CD14-positive monocyte (primary cell): ENCODE results near the gene UGT1A3. TPM values are rescaled to one million over a fixed set of nuclear protein-coding genes. Genes with fewer than 3 reads are reported as not detected.
"Not testable (repeated sequence)": the region's sequence is repeated elsewhere in the genome, so short reads cannot be mapped to it uniquely, and the experiment has no call there.

Experiments used
- DNase-seq, 3 donors: peaks; one replicate each; pipeline ENCODE4 v3.0.0-alpha.2; 2011 to 2022
- H2AFZ ChIP-seq: 2 replicates; pipeline ENCODE4 v1.6.0; 2012; ENCODE audit warnings: mild to moderate bottlenecking, low read depth, low read length, inconsistent platforms; ENCODE audit not compliant: insufficient read depth, poor library complexity, severe bottlenecking
- H3K27ac ChIP-seq, 2 donors: 1 replicate in 1 of 2; 2 replicates in 1 of 2; pipeline ENCODE4 v1.5.1; 2012 to 2013; ENCODE audit warnings: low read length in 2 of 2, control low read depth in 1 of 2, inconsistent platforms in 1 of 2, low read depth in 1 of 2, mild to moderate bottlenecking in 1 of 2
- H3K27me3 ChIP-seq, 2 donors: one replicate each; pipeline versions ENCODE4 v1.6.0 to v1.6.1; 2011 to 2013; ENCODE audit warnings: low read length in 2 of 2; ENCODE audit not compliant: control insufficient read depth in 2 of 2, insufficient read depth in 2 of 2
- H3K36me3 ChIP-seq, 2 donors: replicated peaks in 1 of 2; 1 replicate in 1 of 2; 2 replicates in 1 of 2; pipeline versions ENCODE4 v1.5.1 to v1.6.1; 2012 to 2013; ENCODE audit warnings: low read length in 2 of 2, control low read depth in 1 of 2, inconsistent platforms in 1 of 2, mild to moderate bottlenecking in 1 of 2; ENCODE audit not compliant: insufficient read depth in 2 of 2, control insufficient read depth in 1 of 2
- H3K4me1 ChIP-seq, 2 donors: 1 replicate in 1 of 2; 2 replicates in 1 of 2; pipeline versions ENCODE4 v1.5.1 to v1.6.1; 2012 to 2013; ENCODE audit warnings: low read length in 2 of 2, control low read depth in 1 of 2, inconsistent platforms in 1 of 2, mild to moderate bottlenecking in 1 of 2, moderate library complexity in 1 of 2; ENCODE audit not compliant: insufficient read depth in 2 of 2, control insufficient read depth in 1 of 2
- H3K4me2 ChIP-seq: replicated peaks from 2 replicates; pipeline ENCODE3; 2012; ENCODE audit warnings: low read length, moderate library complexity, mild to moderate bottlenecking; ENCODE audit not compliant: poor library complexity, severe bottlenecking; ENCODE audit errors: extremely low read depth
- H3K4me3 ChIP-seq, 3 experiments: fragments of 200-600 bp in 1 of 3; sonication (generic) in 1 of 3; replicated peaks in 1 of 3; 1 replicate in 2 of 3; 2 replicates in 1 of 3; pipeline ENCODE4 v1.5.1; 2011 to 2013; ENCODE audit warnings: low read length in 3 of 3, mild to moderate bottlenecking in 3 of 3, control low read depth in 2 of 3, low read depth in 2 of 3, inconsistent platforms in 1 of 3, moderate library complexity in 1 of 3
- H3K79me2 ChIP-seq: 2 replicates; pipeline ENCODE4 v1.6.0; 2012; ENCODE audit warnings: mild to moderate bottlenecking, control low read depth, inconsistent platforms, low read length, moderate library complexity; ENCODE audit not compliant: insufficient read depth
- H3K9ac ChIP-seq: 2 replicates; pipeline ENCODE4 v1.6.0; 2017; ENCODE audit warnings: low read length, mild to moderate bottlenecking; ENCODE audit not compliant: insufficient read depth, poor library complexity, severe bottlenecking
- H3K9me3 ChIP-seq, 2 donors: replicated peaks in 1 of 2; 1 replicate in 1 of 2; 2 replicates in 1 of 2; pipeline versions ENCODE4 v1.5.1 to v1.6.1; 2012 to 2013; ENCODE audit warnings: low read length in 2 of 2, control low read depth in 1 of 2; ENCODE audit not compliant: control insufficient read depth in 1 of 2, insufficient read depth in 1 of 2
- H4K20me1 ChIP-seq: 2 replicates; pipeline ENCODE4 v1.6.0; 2012; ENCODE audit warnings: mild to moderate bottlenecking, low read length, control low read depth, moderate library complexity; ENCODE audit not compliant: insufficient read depth
- H3K27ac Mint-ChIP-seq, 7 donors: one replicate each; pipeline ENCODE4 v1.8.0; 2020; ENCODE audit warnings: mild to moderate bottlenecking in 7 of 7, mixed read lengths in 7 of 7, moderate library complexity in 6 of 7, inconsistent platforms in 2 of 7
- H3K27me3 Mint-ChIP-seq, 3 donors: one replicate each; pipeline ENCODE4 v1.8.0; 2021 to 2022; ENCODE audit warnings: low read depth in 3 of 3, mild to moderate bottlenecking in 3 of 3, mixed read lengths in 3 of 3, moderate library complexity in 3 of 3, inconsistent platforms in 1 of 3
- H3K36me3 Mint-ChIP-seq, 2 donors: one replicate each; pipeline ENCODE4 v1.8.0; 2020; ENCODE audit warnings: mixed read lengths in 2 of 2, inconsistent platforms in 1 of 2, mild to moderate bottlenecking in 1 of 2
- H3K4me1 Mint-ChIP-seq: one replicate; pipeline ENCODE4 v1.8.0; 2020; ENCODE audit warnings: mild to moderate bottlenecking, mixed read lengths
- H3K4me3 Mint-ChIP-seq, 2 donors: one replicate each; pipeline ENCODE4 v1.8.0; 2020; ENCODE audit warnings: mild to moderate bottlenecking in 2 of 2, mixed read lengths in 2 of 2, moderate library complexity in 1 of 2
- H3K9me3 Mint-ChIP-seq, 7 donors: one replicate each; pipeline ENCODE4 v1.8.0; 2020 to 2022; ENCODE audit warnings: mixed read lengths in 7 of 7, mild to moderate bottlenecking in 6 of 7, moderate library complexity in 6 of 7, inconsistent platforms in 2 of 7
- WGBS: methylation state at CpG from one replicate; pipeline ENCODE4 v1.1.5; 2013; ENCODE audit warnings: missing lambda C conversion rate; ENCODE audit not compliant: insufficient coverage; 5-methylcytosine and 5-hydroxymethylcytosine counted together
- intact Hi-C, 2 donors: fragments of 100-400 bp; cut with micrococcal nuclease; formaldehyde crosslinking; loops; one replicate each; pipeline versions ENCODE4 v1.15.0 to v1.15.1; 2023
- polyA plus RNA-seq, 3 donors: library from polyadenylated mRNA; depleted of rRNA in 1 of 3; unstranded in 2 of 3; stranded (reverse) in 1 of 3; fragments of 300-500 nt in 2 of 3; fragments of >200 nt in 1 of 3; fragmentation: Illumina TruSeq in 2 of 3; gene quantifications; 1 replicate in 2 of 3; 2 replicates in 1 of 3; pipeline ENCODE4 v1.2.3, GENCODE V29; 2012 to 2021
- TF ChIP-seq, protein P1 (sequence below): fragments of 200-600 bp; IDR thresholded peaks from one replicate; pipeline ENCODE4 v1.8.0; 2022; ENCODE audit warnings: antibody characterized with exemption, mild to moderate bottlenecking

The UGT1A3 gene
- polyA plus RNA-seq, 3 donors = not detected

DNA sequence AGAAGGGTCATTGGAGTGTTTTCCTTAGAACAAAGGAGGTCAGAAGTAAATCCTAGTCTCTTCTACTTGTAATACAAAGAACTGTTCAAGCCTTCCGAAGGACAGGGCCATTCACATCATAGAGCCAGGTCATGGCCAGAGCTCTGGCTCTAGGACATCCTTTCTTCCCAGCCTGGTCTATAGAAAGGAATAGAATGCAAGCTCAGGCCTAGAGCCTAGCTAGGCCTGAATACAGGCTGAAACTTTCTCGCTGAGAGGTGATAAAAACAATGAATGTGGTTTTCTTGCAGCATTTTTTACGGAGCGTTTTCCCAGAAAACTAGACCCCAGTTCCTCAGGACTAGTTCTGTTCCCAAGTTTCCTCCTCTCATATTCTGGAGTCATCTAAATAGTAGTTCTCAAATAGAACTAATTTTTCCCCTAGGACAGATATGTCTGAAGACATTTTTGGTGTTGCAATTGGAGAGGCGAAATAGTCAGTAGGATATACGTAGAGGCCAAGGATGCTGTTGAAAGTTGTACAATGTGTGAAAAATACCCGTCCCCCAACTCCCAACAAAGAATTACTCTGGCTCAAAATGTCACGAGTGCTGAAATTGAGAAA lies 29.3 kb upstream of the UGT1A3 start:
- Histone ChIP-seq H3K4me2 (no peak overlapping the region), H3K9me3 (no peaks in the 10 kb centered on the region), H3K27me3 (no peaks in the 10 kb centered on the region), H3K79me2 (no peaks in the 10 kb centered on the region), H2AFZ (no peak overlapping the region), H3K36me3 (no peaks in the 10 kb centered on the region), H3K4me3 (no peak overlapping the region), H3K4me1 (no peaks in the 10 kb centered on the region), H3K27ac (no peak overlapping the region), H3K9ac (no peak overlapping the region), H4K20me1 (no peaks in the 10 kb centered on the region)
- Mint-ChIP-seq H3K36me3 (no peaks in the 10 kb centered on the region), H3K4me3 (no peak overlapping the region), H3K27me3 (peaks cover 0 to 3% (median 1%) of the 10 kb centered on the region in 3 donors), H3K4me1 (no peaks in the 10 kb centered on the region), H3K9me3 (peaks cover 0 to 6% (median 1%) of the 10 kb centered on the region in 7 donors), H3K27ac (no peak overlapping the region)
- TF ChIP-seq, protein P1, sequence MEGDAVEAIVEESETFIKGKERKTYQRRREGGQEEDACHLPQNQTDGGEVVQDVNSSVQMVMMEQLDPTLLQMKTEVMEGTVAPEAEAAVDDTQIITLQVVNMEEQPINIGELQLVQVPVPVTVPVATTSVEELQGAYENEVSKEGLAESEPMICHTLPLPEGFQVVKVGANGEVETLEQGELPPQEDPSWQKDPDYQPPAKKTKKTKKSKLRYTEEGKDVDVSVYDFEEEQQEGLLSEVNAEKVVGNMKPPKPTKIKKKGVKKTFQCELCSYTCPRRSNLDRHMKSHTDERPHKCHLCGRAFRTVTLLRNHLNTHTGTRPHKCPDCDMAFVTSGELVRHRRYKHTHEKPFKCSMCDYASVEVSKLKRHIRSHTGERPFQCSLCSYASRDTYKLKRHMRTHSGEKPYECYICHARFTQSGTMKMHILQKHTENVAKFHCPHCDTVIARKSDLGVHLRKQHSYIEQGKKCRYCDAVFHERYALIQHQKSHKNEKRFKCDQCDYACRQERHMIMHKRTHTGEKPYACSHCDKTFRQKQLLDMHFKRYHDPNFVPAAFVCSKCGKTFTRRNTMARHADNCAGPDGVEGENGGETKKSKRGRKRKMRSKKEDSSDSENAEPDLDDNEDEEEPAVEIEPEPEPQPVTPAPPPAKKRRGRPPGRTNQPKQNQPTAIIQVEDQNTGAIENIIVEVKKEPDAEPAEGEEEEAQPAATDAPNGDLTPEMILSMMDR = no peak
- intact Hi-C loops = no loop called here
- WGBS = 100% methylated on average over 1 of the region's 8 CpGs
- DNase-seq = no peak

DNA sequence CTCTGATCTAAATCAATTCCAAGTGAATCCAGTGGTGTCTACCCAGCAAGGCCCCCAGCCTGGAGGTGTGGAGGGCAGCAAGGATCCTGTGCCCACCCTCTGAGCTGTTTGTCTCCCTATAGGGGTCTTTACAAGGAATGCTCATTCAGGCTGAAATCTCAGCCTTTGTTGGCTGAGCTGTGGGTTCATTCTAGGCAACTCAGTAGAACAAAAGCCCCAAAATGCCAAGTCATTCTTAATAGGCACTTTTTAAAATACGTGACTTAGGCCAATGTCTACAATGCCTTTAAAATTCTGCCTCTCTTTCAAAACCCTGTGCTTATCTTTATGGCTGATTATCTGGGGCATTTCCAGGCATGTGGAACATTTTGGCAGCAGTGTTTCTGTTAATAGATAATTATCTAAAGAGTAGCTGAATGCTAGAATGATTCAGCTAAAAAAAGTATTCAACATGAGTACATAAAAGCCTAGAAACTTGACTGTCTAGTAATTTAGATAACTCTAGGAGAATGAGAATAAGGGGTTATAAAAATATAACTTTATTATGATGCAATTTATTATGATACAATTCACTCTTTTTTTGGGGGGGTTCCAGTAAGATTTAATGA lies 28.7 kb upstream of the UGT1A3 start:
- peaks cover 0 to 3% (median 3%) of the 10 kb centered on the region in 3 donors for H3K27me3 Mint-ChIP-seq
- Histone ChIP-seq H2AFZ (no peak overlapping the region), H3K4me3 (no peak overlapping the region), H3K27ac (no peak overlapping the region), H3K4me1 (no peaks in the 10 kb centered on the region), H3K27me3 (no peaks in the 10 kb centered on the region), H3K36me3 (no peaks in the 10 kb centered on the region), H3K9me3 (no peaks in the 10 kb centered on the region), H3K79me2 (no peaks in the 10 kb centered on the region), H3K4me2 (no peak overlapping the region), H4K20me1 (no peaks in the 10 kb centered on the region), H3K9ac (no peak overlapping the region)
- H3K36me3 Mint-ChIP-seq = no peaks in the 10 kb centered on the region
- peaks cover 0 to 4% (median 0%) of the 10 kb centered on the region in 7 donors for H3K9me3 Mint-ChIP-seq
- H3K4me3 Mint-ChIP-seq = no peak overlapping the region
- no peak for DNase-seq
- intact Hi-C loops = no loop called here
- H3K4me1 Mint-ChIP-seq = no peaks in the 10 kb centered on the region
- TF ChIP-seq, protein P1 = no peak
- H3K27ac Mint-ChIP-seq = no peak overlapping the region
- no CpG with 5 or more reads among the region's 1 CpG for WGBS

DNA sequence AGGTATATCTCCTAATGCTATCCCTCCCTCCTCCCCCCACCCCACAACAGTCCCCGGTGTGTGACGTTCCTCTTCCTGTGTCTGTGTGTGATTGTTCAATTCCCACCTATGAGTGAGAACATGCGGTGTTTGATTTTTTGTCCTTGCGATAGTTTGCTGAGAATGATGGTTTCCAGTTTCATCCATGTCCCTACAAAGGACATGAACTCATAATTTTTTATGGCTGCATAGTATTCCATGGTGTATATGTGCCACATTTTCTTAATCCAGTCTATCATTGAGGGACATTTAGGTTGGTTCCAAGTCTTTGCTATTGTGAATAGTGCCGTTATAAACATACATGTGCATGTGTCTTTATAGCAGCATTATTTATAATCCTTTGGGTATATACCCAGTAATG lies 28.0 kb upstream of the UGT1A3 start:
- H3K9me3 ChIP-seq, H3K27me3 ChIP-seq, H3K4me3 ChIP-seq, H4K20me1 ChIP-seq, H3K9ac ChIP-seq, H3K27ac Mint-ChIP-seq, DNase-seq, H3K4me1 Mint-ChIP-seq, H3K36me3 ChIP-seq, H3K9me3 Mint-ChIP-seq, H3K36me3 Mint-ChIP-seq, H3K79me2 ChIP-seq, H3K4me1 ChIP-seq, H3K27ac ChIP-seq, H3K4me2 ChIP-seq, H3K27me3 Mint-ChIP-seq, intact Hi-C loops, H2AFZ ChIP-seq, H3K4me3 Mint-ChIP-seq: not testable (repeated sequence)
- WGBS = no CpG with 5 or more reads among the region's 5 CpGs
